Right lobe of liver (tissue), 6 donors: ENCODE measurements around the gene SLC22A23. TPM values are rescaled to one million over a fixed set of nuclear protein-coding genes. Genes with fewer than 3 reads are reported as not detected.

Experiments
- ATAC-seq, 4 donors: fragments of 200-7000 bp; cut with Tn5 transposase; one replicate each; pipeline ENCODE4 v1.9.1; 2020; ENCODE audit warnings: mild to moderate bottlenecking in 4 of 4, moderate library complexity in 4 of 4
- DNase-seq, 3 donors: peaks; one replicate each; pipeline ENCODE4 v3.0.0-alpha.2; 2020
- H3K27ac ChIP-seq, 3 donors: fragments of 200-600 bp; one replicate each; pipeline ENCODE4 v1.8.0; 2022
- H3K27me3 ChIP-seq, 2 donors: fragments of 200-600 bp; one replicate each; pipeline ENCODE4 v1.8.0; 2022
- H3K36me3 ChIP-seq, 4 donors: fragments of 200-600 bp; sonication (generic) in 1 of 4; one replicate each; pipeline versions ENCODE4 v1.5.1 to v1.8.0; 2017 to 2022; ENCODE audit warnings: control low read depth in 1 of 4
- H3K4me1 ChIP-seq, 4 donors: fragments of 200-600 bp; sonication (generic) in 1 of 4; one replicate each; pipeline versions ENCODE4 v1.5.1 to v1.8.0; 2017 to 2022; ENCODE audit warnings: control low read depth in 1 of 4
- H3K4me3 ChIP-seq, 3 donors: fragments of 200-600 bp; one replicate each; pipeline ENCODE4 v1.8.0; 2022
- H3K9me3 ChIP-seq, 4 donors: fragments of 200-600 bp; sonication (generic) in 1 of 4; one replicate each; pipeline versions ENCODE4 v1.5.1 to v1.8.0; 2017 to 2022; ENCODE audit warnings: control low read depth in 1 of 4
- CTCF ChIP-seq, 4 donors: fragments of 200-600 bp in 3 of 4; fragments of 450-650 bp in 1 of 4; IDR thresholded peaks; one replicate each; pipeline versions ENCODE4 v1.5.1 to v1.8.0; 2016 to 2022; ENCODE audit warnings: antibody characterized with exemption in 4 of 4, mild to moderate bottlenecking in 2 of 4
- POLR2A ChIP-seq: fragments of 450-650 bp; IDR thresholded peaks from one replicate; pipeline ENCODE4 v1.6.1; 2017; ENCODE audit warnings: antibody characterized with exemption, mild to moderate bottlenecking
- WGBS: methylation state at CpG from one replicate; pipeline ENCODE4 v1.1.6; 2018; ENCODE audit warnings: low coverage, low lambda C conversion rate; ENCODE audit not compliant: insufficient coverage; ENCODE audit errors: missing lambda C conversion rate; 5-methylcytosine and 5-hydroxymethylcytosine counted together
- intact Hi-C, 2 donors: fragments of 100-400 bp; cut with DNase I; formaldehyde crosslinking; loops; one replicate each; pipeline versions ENCODE4 v1.11.2 to v1.14.1; 2022
- total RNA-seq, 6 experiments: library from RNA; depleted of rRNA in 2 of 6; stranded (reverse); fragments of >200 nt in 2 of 6; fragmentation: NEBNext Ultra II Directional in 3 of 6; extraction: Animal tissue kit (Norgen Biotek cat#: 25700) in 3 of 6; gene quantifications; one replicate each; pipeline versions ENCODE4 v1.1.0 to v1.2.4, GENCODE V29; 2016 to 2023
- donor health status: DM: no; HTN: yes; CAD: no.
- donor health status: DM: no; HTN: no; CAD: no.
- donor health status: DM: no; HTN: no; CAD: no.
- donor health status: DM: no; HTN: yes; CAD: no.
- donor health status: DM: no; HTN: yes; CAD: no.

SLC22A23 gene
- total RNA-seq, 6 experiments from 2014 or later: 11.7 to 27.6 (median 16.3) TPM

- intact Hi-C loops: no loop called here
- Histone ChIP-seq H3K9me3 (no peaks in the 10 kb centered on the region), H3K27ac (no peak overlapping the region), H3K4me3 (no peak overlapping the region), H3K27me3 (no peaks in the 10 kb centered on the region), H3K36me3 (no peaks in the 10 kb centered on the region), H3K4me1 (peaks cover 0 to 9% (median 2%) of the 10 kb centered on the region in 4 donors)
- DNase-seq (no peak), ATAC-seq (no peak)
- 87% methylated on average over 6 of the region's 7 CpGs for WGBS
- TF ChIP-seq CTCF (IDR thresholded peaks at IDR 0.05): no peak
These were observed 216.3 kb downstream of the SLC22A23 start for GRCh38 chr6:3240595-3240994.

GRCh38 chr6:3239110-3239830 lies 217.6 kb downstream of the SLC22A23 start:
- ATAC-seq: peak in 3 of 4 donors; percentile 53 to 69 (median 59)
- no peak for DNase-seq

GRCh38 chr6:3237761-3238662 lies 218.8 kb downstream of the SLC22A23 start:
- ATAC-seq: no peak
- no peaks in the 10 kb centered on the region for H3K27me3 ChIP-seq
- 60% methylated on average over 11 of the region's 24 CpGs for WGBS

More at GRCh38 chr6:3239110-3239830, 217.6 kb downstream of the SLC22A23 start:
- H3K27ac ChIP-seq: no peak overlapping the region
- H3K9me3 ChIP-seq: no peaks in the 10 kb centered on the region
- H3K4me3 ChIP-seq: no peak overlapping the region
- intact Hi-C loops: no loop called here
- TF ChIP-seq POLR2A: no peak
- TF ChIP-seq CTCF (IDR thresholded peaks at IDR 0.05): peak in 1 of 4 donors; percentile 6
- WGBS: 73% methylated on average over 6 of the region's 13 CpGs
- H3K27me3 ChIP-seq: no peaks in the 10 kb centered on the region
- no peaks in the 10 kb centered on the region for H3K4me1 ChIP-seq
- no peaks in the 10 kb centered on the region for H3K36me3 ChIP-seq

GRCh38 chr6:3236005-3236404 lies 220.8 kb downstream of the SLC22A23 start:
- H3K4me1 ChIP-seq: peaks cover 0 to 5% (median 0%) of the 10 kb centered on the region in 4 donors
- no peaks in the 10 kb centered on the region for H3K27me3 ChIP-seq
- no peak for TF ChIP-seq POLR2A
- TF ChIP-seq CTCF (IDR thresholded peaks at IDR 0.05): no peak
- no peak for DNase-seq
- H3K36me3 ChIP-seq: no peaks in the 10 kb centered on the region
- intact Hi-C loops: no loop called here
- 39% methylated on average over 2 of the region's 3 CpGs for WGBS
- no peak overlapping the region for H3K4me3 ChIP-seq
- ATAC-seq: no peak
- H3K27ac ChIP-seq: no peak overlapping the region
- H3K9me3 ChIP-seq: no peaks in the 10 kb centered on the region

More at GRCh38 chr6:3237761-3238662, 218.8 kb downstream of the SLC22A23 start:
- TF ChIP-seq CTCF (IDR thresholded peaks at IDR 0.05) (no peak), POLR2A (no peak)
- H3K9me3 ChIP-seq: no peaks in the 10 kb centered on the region
- no peak for DNase-seq
- no peak overlapping the region for H3K27ac ChIP-seq
- no peaks in the 10 kb centered on the region for H3K36me3 ChIP-seq
- intact Hi-C loops: no loop called here
- H3K4me3 ChIP-seq: no peak overlapping the region
- H3K4me1 ChIP-seq: no peaks in the 10 kb centered on the region
